MM.1S (cell line): ENCODE measurements around the gene KLHL9.

Experiments
- CTCF ChIP-seq: fragments of 300-600 bp; sonication (generic); IDR thresholded peaks from 2 replicates; pipeline ENCODE4 v1.5.1; 2016; ENCODE audit warnings: antibody characterized with exemption, low read length, mixed read lengths
- EZH2 ChIP-seq: fragments of 300-600 bp; sonication (generic); optimal IDR thresholded peaks from 2 replicates; pipeline ENCODE3; 2017; ENCODE audit warnings: low read depth, mild to moderate bottlenecking, antibody characterized with exemption, low read length, mixed read lengths

- TF ChIP-seq EZH2 (no peak), CTCF (no peak)
Observed at GRCh38 chr9:21362287-21362686, 27.1 kb upstream of the KLHL9 start.
